HG02678 (cell line): ENCODE data around the gene EMID1.

Experiments
- ATAC-seq: cut with Tn5 transposase; IDR thresholded peaks from one replicate; pipeline ENCODE4 v1.9.1; 2021; ENCODE audit warnings: mild to moderate bottlenecking, moderate library complexity; ENCODE audit not compliant: unreplicated experiment

The EMID1 gene

DNA sequence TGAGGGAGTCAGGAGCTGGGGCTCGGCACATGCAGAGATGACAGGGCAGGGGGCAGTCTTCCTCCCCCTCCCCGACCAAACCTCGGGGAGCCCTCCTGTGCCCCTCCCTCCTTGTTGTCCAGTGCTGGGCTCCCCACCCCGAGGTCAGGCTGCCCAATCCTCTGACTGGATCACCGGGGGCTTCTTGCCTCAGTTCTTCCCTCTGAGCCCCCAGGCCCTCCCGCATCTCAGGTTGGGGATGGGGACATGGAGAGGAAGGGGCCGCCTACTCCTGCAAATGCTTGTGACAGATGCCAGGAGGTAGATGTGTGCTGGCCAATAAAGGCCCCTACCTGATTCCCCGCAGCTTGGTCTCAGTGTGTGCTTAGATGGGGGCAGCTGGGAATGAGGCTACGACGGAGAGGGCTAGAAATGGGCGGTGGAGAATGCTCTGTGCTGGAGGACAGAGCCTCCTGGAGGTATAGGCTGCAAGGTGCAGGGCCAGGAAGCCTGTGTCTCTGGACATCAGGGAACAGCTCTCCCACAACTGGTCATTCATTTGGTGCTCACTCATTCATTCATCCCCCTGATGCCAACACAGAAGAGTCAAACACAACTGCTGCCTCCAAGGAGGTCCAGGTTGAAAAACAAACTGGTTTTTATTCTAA, 53.7 kb downstream of the EMID1 start:
- no peak for ATAC-seq

- ATAC-seq, result no peak
These were observed 54.4 kb downstream of the EMID1 start for GRCh38 chr22:29260031-29260560.

GRCh38 chr22:29260601-29261315, 55.1 kb downstream of the EMID1 start:
- no peak for ATAC-seq

GRCh38 chr22:29263791-29264276, 58.1 kb downstream of the EMID1 start:
- ATAC-seq, result no peak

- no peak for ATAC-seq
These were observed 59.6 kb downstream of the EMID1 start for GRCh38 chr22:29265305-29265704.

DNA sequence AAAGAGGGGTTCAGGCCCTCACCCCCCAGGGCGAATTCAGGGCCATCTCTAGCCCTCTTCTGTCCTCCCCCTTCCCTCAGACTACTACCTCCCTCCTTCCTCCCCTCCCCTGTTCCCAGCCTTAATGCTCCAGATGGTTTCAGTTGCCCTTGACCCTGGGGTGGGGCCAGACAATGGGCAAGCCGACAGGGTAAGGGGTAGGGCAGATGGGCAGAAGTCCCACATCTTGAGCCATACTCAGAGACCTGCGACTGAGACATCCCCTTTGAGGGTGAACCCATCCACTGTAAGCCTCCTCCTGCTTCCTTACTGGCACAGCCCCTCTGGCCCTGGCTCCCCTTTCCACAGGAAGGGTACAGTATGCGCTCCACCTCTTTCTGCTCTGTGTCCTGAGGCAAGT, 60.2 kb downstream of the EMID1 start:
- no peak for ATAC-seq

DNA sequence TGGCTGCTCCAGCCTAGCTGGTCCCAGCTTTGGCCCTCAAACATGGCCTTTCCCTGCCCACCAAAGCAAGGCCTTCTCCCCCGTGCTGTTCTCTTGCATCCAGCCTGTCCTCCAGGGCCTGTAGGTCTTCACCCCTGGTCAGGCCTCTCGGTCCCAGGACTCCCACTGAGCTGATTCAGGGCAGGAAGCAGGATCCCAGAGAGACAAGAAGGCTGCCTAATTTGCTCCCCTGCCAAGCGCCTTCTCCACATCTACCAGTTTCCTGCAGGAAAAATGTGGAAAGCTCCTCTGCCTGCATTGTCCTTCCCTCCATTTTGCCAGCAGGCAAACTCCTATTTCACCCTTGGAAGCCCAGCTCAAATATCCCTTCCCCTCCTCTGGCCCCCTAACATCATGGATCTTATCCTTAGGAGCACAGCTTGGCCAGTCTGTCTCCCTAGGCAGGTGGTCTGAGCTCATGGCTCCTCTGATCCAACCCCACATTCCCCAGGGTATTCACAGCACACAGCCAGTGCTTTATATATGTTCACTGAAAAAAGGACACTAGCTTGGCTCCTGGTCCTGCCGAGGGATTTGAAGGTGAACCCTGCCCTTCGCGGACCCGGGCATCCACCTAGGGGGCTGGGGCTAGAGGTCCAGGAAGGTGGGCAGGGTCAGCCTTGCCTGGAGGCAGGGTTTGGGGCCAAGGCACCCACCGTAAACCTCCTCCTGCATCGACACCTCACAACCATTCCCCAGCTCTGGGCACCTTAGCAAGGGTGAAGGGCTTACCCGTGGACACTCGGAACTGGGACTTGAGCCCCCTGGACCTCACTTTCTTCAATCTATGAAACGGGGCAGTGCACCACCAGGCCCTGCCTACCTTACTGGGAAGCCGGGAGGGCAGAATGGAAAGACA, 61.1 kb downstream of the EMID1 start:
- ATAC-seq, result no peak

DNA sequence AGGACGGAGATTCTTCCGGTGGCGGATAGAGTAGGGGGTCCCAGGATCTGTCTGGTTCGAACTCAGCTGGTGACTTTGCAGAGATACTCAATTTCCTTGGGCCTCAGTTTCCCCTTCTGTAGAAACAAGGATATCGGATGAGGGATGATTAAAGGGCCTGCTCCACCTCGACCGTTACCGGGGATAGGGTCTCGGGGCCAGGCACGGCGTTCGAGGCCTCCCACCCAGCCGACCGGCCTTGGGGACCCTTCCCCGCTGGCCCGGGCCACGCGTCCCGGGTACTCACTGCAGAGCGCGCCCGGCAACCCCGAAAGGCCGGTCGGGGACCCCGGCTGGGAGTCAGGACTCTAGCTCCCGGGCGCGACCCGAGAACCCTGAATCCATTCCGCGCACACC, 61.8 kb downstream of the EMID1 start:
- ATAC-seq, result no peak

DNA sequence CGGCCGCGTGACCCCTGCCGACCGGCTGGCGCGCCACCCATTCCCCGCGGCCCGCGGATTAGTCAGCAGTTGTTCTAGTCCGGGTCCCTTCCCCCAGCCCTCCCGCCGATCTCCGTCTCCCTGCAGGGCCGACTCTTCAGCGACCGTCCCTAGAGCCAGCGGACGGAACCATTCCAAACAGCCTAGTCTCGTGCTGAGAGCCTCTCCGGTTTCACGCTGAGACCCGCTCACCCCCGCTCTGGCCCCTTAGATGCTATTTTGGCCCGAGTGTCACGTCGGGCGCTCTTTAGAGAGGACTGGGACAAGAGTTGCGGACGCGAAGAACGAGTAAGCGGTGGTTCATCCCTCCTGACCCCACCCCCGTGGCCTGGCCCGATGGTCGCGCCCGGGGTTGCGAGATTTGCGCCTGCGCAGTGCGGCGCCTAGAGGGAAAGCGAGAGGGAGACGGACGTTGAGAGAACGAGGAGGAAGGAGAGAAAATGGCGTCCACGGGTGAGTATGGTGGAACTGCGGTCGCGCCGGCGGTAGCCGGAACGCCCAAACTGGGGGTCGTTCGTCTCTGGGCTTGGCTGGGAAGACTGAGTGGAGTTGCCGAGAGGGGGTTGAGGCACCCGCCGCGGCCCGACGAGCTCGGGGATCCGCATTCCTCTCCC, 62.3 kb downstream of the EMID1 start, which contains the start of the genes EWSR1 and RHBDD3:
Gene EWSR1 (plus strand): TSS at position 411 of the 653 bp plus-strand sequence. CDS start 69 bp downstream, at position 480.
Gene RHBDD3 (minus strand): TSS at position 124 of the 653 bp plus-strand sequence. CDS start 2,355 bp downstream, outside the sequence.
- ATAC-seq, result peak; percentile 85

- peak; percentile 17 for ATAC-seq
These were observed 63.0 kb downstream of the EMID1 start for GRCh38 chr22:29268511-29269229.

DNA sequence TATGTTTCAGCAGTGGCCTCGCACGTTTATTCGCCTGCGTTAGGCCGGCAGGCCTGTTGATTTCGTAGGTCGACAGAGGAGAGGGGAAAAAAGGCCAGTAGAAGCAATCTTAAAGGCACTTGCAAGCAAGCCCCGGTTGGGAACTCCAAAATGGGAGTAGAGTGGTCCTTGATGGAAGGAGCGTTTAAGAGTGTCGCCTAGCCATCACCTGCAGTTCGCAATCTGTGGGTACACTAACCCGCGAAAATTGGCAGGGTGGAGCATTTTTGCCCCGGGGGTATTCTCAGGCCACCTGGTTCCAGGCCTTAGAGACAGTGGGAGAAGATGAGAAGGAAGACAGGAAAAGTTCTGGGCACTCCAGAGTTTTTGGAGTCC, 63.5 kb downstream of the EMID1 start:
- no peak for ATAC-seq

DNA sequence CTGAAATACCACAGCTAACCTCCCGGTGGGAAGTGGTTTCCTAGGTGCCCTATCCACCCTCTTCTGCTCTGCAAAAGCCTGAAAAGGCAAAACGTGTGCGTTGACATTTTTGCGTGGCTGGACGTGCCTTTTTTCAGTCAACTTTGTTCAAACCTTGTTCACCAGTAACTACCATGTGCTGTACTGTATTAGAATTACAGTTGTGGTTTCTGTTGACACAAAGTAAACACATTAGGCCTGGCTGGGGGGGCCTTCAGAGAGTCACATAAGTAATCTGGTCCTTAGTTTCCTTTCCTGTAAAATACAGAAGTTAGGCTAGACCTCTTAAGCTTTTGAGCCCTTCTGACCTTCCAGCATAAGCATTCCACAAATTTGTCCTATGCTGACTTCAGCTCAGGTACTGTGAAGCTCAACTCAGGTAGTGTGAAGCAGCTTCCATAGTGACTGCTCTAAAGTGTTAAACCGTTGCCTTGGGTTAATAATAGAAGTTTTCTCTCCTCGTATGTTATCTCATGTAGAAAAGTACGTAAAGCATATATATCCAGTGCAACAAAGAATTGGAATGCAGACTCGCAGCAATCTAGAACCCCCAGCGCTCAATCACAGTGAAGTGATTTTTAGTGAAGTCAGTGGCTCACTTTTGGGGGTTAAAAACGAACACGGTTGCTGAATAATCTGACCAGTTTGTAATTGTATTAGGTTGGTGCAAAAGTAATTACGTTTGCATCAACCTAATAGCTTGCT, 64.2 kb downstream of the EMID1 start:
- no peak for ATAC-seq

- no peak for ATAC-seq
These were observed 65.0 kb downstream of the EMID1 start for GRCh38 chr22:29270475-29271271.

GRCh38 chr22:29272624-29273023, 66.9 kb downstream of the EMID1 start:
- no peak for ATAC-seq

GRCh38 chr22:29275167-29275566, 69.5 kb downstream of the EMID1 start:
- no peak for ATAC-seq

DNA sequence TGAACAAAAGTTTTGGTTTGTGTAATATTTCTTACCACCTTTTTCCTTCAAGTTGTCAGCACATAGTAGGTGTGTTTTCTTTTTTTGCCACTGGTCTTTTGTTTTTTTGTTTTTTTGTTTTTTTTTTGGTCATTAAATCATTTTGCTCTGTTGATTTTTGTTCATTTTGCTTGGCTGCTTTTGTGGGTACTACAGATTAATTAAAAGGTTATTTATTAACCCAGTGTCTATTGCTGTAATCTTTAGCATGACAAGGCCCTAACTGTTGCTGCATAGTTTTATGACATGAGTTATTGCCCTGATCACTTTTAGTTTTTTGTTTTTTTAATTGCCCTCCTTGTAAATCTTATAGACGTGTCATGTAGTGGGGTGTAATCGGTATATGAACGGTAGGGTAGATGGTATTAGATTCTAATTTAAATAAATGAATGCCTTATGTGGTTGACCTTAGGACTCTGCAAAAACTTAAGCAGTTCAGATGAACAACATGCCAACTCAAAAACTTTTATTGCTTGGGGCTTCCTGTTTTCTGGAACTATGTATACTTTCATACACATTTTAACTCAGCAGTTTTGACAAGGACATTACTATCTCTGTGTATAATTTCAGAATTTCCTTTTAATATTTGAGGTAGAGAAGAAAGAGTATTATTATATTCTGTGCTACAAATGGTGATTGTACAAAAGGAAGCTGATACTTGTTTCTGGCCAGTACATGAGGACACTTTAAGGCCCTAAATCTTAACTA, 70.3 kb downstream of the EMID1 start:
- ATAC-seq, result no peak

DNA sequence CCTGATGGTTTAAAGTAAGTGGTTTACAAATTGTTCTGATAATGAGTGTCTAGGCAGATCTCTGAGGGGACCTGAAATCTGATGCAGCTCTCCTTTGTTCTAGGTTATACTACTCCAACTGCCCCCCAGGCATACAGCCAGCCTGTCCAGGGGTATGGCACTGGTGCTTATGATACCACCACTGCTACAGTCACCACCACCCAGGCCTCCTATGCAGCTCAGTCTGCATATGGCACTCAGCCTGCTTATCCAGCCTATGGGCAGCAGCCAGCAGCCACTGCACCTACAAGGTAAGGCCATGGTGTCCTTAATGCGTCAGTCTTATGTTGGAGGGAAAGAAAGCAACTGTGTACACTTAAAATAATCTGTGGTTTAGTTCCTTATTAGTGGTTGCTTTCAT, 72.2 kb downstream of the EMID1 start:
- ATAC-seq, result no peak

DNA sequence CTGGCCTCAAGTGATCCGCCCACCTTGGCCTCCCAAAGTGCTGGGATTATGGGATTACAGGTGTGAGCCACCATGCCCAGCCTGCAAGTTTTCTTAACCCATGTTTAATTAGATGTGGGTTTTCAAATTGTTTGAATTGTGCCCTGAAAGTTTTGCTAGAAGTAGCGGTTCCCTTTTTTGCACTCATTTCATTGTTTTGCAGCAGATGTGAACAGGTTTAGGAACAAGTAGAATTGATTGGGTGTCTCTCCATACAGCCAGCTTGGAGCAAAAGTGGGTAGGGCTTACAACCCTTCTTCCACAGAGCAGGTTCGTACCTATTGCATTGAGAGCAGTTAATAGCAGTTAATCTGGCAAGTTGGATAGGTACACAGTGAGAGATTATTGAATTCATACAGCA, 78.5 kb downstream of the EMID1 start:
- ATAC-seq, result no peak
